HG03442 (cell line): ENCODE results near the gene SMARCA5.
A peak's percentile ranks its signal among the peaks of the same experiment; 100 is the strongest.
"Not testable (repeated sequence)": the region's sequence is repeated elsewhere in the genome, so short reads cannot be mapped to it uniquely, and the experiment has no call there.

Experiments used
- ATAC-seq: cut with Tn5 transposase; IDR thresholded peaks from one replicate; pipeline ENCODE4 v1.9.1; 2021; ENCODE audit warnings: mild to moderate bottlenecking, moderate library complexity; ENCODE audit not compliant: unreplicated experiment

SMARCA5 gene

GRCh38 chr4:143513314-143514168 lies at the start of gene SMARCA5:
TSS of gene SMARCA5 (plus strand) at chr4:143513702. CDS start at chr4:143513925, 223 bp downstream.
- ATAC-seq: peak; percentile 82

GRCh38 chr4:143473334-143474126 lies 40.0 kb upstream of the SMARCA5 start:
- ATAC-seq: peak; percentile 55

GRCh38 chr4:143477487-143477886 lies 36.0 kb upstream of the SMARCA5 start:
- no peak for ATAC-seq

GRCh38 chr4:143481361-143481760 lies 32.1 kb upstream of the SMARCA5 start:
- ATAC-seq: no peak

- ATAC-seq: peak; percentile 63
Observed at GRCh38 chr4:143482840-143483239, 30.7 kb upstream of the SMARCA5 start.

- no peak for ATAC-seq
Observed at GRCh38 chr4:143486314-143486713, 27.2 kb upstream of the SMARCA5 start.

- no peak for ATAC-seq
Observed at GRCh38 chr4:143488687-143489086, 24.8 kb upstream of the SMARCA5 start.

- ATAC-seq: no peak
Observed at GRCh38 chr4:143489106-143489505, 24.4 kb upstream of the SMARCA5 start.

GRCh38 chr4:143498021-143498420 lies 15.5 kb upstream of the SMARCA5 start:
- no peak for ATAC-seq

GRCh38 chr4:143502231-143502630 lies 11.3 kb upstream of the SMARCA5 start:
- ATAC-seq: no peak

GRCh38 chr4:143506031-143506430 lies 7.5 kb upstream of the SMARCA5 start:
- ATAC-seq: no peak

GRCh38 chr4:143511906-143512305 lies 1.6 kb upstream of the SMARCA5 start:
- ATAC-seq: no peak

- peak; percentile 32 for ATAC-seq
Observed at GRCh38 chr4:143512978-143513313, 556 bp upstream of the SMARCA5 start.

GRCh38 chr4:143514169-143514495 lies 630 bp downstream of the SMARCA5 start:
- no peak for ATAC-seq

- ATAC-seq: no peak
Observed at GRCh38 chr4:143514497-143514896, 995 bp downstream of the SMARCA5 start.

- no peak for ATAC-seq
Observed at GRCh38 chr4:143514901-143515300, 1.4 kb downstream of the SMARCA5 start.

- ATAC-seq: no peak
Observed at GRCh38 chr4:143515905-143516304, 2.4 kb downstream of the SMARCA5 start.

GRCh38 chr4:143517764-143518163 lies 4.3 kb downstream of the SMARCA5 start:
- no peak for ATAC-seq

GRCh38 chr4:143524211-143524610 lies 10.7 kb downstream of the SMARCA5 start:
- ATAC-seq: no peak

- ATAC-seq: not testable (repeated sequence)
Observed at GRCh38 chr4:143528046-143528445, 14.5 kb downstream of the SMARCA5 start.

GRCh38 chr4:143531380-143531779 lies 17.9 kb downstream of the SMARCA5 start:
- ATAC-seq: no peak
